Fibroblast of the aortic adventitia (primary cell): ENCODE results near the gene PRKCH. TPM values are rescaled to one million over a fixed set of nuclear protein-coding genes. Genes with fewer than 3 reads are reported as not detected.

Source experiments
- DNase-seq: peaks from one replicate; pipeline ENCODE4 v3.0.0-alpha.2; 2010; ENCODE audit warnings: low read depth
- H3K4me3 ChIP-seq: 2 replicates; pipeline ENCODE4 v1.5.1; 2011; ENCODE audit warnings: low read depth, mild to moderate bottlenecking, control low read depth, low read length, moderate library complexity
- CTCF ChIP-seq: IDR thresholded peaks from 2 replicates; pipeline ENCODE4 v1.5.1; 2011; ENCODE audit warnings: mild to moderate bottlenecking, low read length, control low read depth, inconsistent platforms; ENCODE audit not compliant: insufficient read depth
- total RNA-seq: library from RNA; depleted of rRNA; stranded (reverse); fragments of >200 nt; gene quantifications from 2 replicates; pipeline ENCODE4 v1.2.3, GENCODE V29; 2012; ENCODE audit warnings: low replicate concordance

The PRKCH gene
- total RNA-seq, 1 donor: 4.2 TPM

DNA sequence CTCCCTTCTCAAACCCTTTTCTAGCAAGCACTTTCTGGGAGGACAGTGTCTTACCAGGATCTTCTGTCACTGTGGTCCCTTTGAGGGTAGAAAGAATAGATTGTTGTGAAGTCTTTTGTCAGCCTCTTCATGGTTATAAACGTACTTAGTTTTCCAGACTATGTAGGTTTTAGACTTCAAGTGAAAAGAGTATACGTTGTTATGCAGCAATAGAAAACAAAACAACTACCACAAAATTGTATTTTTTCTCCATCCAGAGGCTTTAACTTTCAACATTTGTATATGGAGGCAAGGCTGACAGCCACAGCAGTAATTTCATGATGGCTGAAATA is 23.7 kb downstream of the PRKCH start:
- no peak overlapping the region for H3K4me3 ChIP-seq
- TF ChIP-seq CTCF: no peak
- no peak for DNase-seq

GRCh38 chr14:61346221-61346620 is 24.8 kb downstream of the PRKCH start:
- no peak for TF ChIP-seq CTCF
- H3K4me3 ChIP-seq: no peak overlapping the region
- no peak for DNase-seq

DNA sequence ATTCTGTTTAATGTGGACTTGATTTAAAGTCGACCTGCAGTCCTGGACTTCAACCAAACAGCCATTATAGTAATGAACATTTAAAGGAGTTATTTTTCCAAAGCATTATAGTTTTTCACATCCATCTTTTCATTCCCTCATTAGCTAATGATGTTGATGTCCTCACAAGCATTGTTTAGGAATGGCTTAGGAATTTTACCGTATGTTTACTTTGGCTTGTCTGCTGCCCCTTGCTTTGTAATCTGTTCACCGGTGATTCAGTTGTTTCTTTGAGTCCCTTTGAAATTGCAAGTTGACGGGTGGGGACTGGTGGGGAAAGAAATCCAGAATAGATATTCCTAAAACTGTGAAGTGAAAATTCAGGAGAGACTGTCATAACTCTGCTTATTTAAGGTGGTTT is 25.4 kb downstream of the PRKCH start:
- no peak for TF ChIP-seq CTCF
- no peak for DNase-seq
- H3K4me3 ChIP-seq: no peak overlapping the region

DNA sequence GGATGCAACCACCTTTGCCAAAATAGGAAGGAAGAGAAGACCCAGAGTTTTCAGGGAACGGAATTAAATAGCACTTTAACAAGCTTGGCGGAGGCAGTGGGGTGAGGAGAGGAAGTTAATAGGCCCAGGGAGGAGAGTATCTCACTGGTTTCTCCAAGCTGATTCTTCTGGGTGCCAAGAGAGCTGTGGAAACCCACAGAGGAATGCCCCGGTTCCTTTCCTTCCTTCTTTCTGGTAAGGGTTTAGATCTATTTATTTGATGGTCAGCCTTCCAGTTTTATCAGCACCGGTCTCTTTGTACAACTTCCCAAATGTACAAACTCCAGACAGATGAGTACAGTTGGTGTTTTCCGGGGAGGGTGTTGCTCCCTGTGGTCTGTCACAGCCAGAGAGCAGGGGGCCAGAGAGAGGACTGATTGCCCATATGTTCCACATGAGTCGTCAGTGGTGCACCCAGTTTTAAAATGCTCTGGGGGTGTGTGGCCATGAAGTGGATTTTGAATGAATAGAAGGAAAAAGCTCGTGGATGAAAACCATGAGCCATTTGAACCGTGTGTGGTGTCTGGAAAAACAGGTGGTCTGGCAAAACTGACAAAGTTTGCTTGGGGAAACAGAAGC is 26.6 kb downstream of the PRKCH start:
- no peak for DNase-seq
- H3K4me3 ChIP-seq: no peak overlapping the region
- no peak for TF ChIP-seq CTCF

GRCh38 chr14:61350427-61351270 is 29.3 kb downstream of the PRKCH start:
- no peak for TF ChIP-seq CTCF
- DNase-seq: no peak
- H3K4me3 ChIP-seq: no peak overlapping the region

DNA sequence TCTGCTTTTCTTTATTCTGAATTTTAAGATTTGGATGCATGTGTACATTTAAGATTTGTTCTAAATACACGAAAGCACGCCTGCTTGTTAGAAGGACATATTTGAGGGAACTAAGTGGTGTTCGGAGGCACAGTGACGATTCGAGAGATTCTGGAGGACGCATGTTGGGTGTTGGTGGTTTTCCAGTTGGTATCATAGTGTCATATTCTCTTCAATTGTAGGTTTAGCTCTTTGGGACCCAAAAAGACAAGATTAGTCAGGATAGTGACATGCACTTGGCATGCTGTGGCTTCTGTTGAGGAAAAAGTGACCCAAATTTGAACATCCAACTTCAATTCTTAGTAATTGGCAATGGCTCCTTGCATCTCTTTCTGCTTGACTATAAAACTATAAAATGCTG is 30.1 kb downstream of the PRKCH start:
- no peak for DNase-seq
- TF ChIP-seq CTCF: no peak
- no peak overlapping the region for H3K4me3 ChIP-seq
